HG03060 (cell line): ENCODE results near the gene GATAD2A.

Source experiments
- ATAC-seq: cut with Tn5 transposase; IDR thresholded peaks from one replicate; pipeline ENCODE4 v1.9.1; 2021; ENCODE audit warnings: low read depth, moderate number of reproducible peaks; ENCODE audit not compliant: unreplicated experiment

The GATAD2A gene

GRCh38 chr19:19486343-19487076, 81.0 kb downstream of the GATAD2A start:
- no peak for ATAC-seq

- ATAC-seq: no peak
Measured at GRCh38 chr19:19487077-19487949, 81.8 kb downstream of the GATAD2A start.

- ATAC-seq: no peak
Measured at GRCh38 chr19:19487950-19488874, 82.7 kb downstream of the GATAD2A start.

- ATAC-seq: no peak
Measured at GRCh38 chr19:19488875-19489690, 83.6 kb downstream of the GATAD2A start.

- ATAC-seq: no peak
Measured at GRCh38 chr19:19489804-19490204, 84.3 kb downstream of the GATAD2A start.

GRCh38 chr19:19490214-19490968, 84.9 kb downstream of the GATAD2A start:
- ATAC-seq: no peak

- ATAC-seq: no peak
Measured at GRCh38 chr19:19491321-19492025, 86.0 kb downstream of the GATAD2A start.

GRCh38 chr19:19492026-19492610, 86.6 kb downstream of the GATAD2A start:
- ATAC-seq: no peak

GRCh38 chr19:19493841-19494546, 88.5 kb downstream of the GATAD2A start:
- no peak for ATAC-seq

GRCh38 chr19:19495614-19496603, 90.4 kb downstream of the GATAD2A start:
- ATAC-seq: no peak

- ATAC-seq: no peak
Measured at GRCh38 chr19:19498255-19498991, 92.9 kb downstream of the GATAD2A start.

GRCh38 chr19:19499272-19499995, 94.0 kb downstream of the GATAD2A start:
- ATAC-seq: no peak

- no peak for ATAC-seq
Measured at GRCh38 chr19:19500975-19501644, 95.6 kb downstream of the GATAD2A start.

- ATAC-seq: no peak
Measured at GRCh38 chr19:19501798-19502197, 96.3 kb downstream of the GATAD2A start.
